SJSA1 (cell line): ENCODE measurements around the gene SPAG5. TPM values are rescaled to one million over a fixed set of nuclear protein-coding genes. Genes with fewer than 3 reads are reported as not detected.

Source experiments
- DNase-seq, 2 experiments: peaks; one replicate each; pipeline ENCODE4 v3.0.0-alpha.2; 2015 to 2020; ENCODE audit warnings: low spot score in 2 of 2, low read depth in 1 of 2
- H3K27ac ChIP-seq: fragments of 250-450 bp; sonication (Bioruptor Pico); 2 replicates; pipeline ENCODE4 v1.5.1; 2020; ENCODE audit warnings: mild to moderate bottlenecking, moderate library complexity
- H3K27me3 ChIP-seq: fragments of 250-450 bp; sonication (Bioruptor Pico); replicated peaks from 2 replicates; pipeline ENCODE4 v1.5.1; 2020; ENCODE audit warnings: mild to moderate bottlenecking, moderate library complexity
- H3K36me3 ChIP-seq: fragments of 250-450 bp; sonication (Bioruptor Pico); 2 replicates; pipeline ENCODE4 v1.5.1; 2020; ENCODE audit warnings: mild to moderate bottlenecking
- H3K4me1 ChIP-seq: fragments of 250-450 bp; sonication (Bioruptor Pico); replicated peaks from 2 replicates; pipeline ENCODE4 v1.6.1; 2021; ENCODE audit warnings: mild to moderate bottlenecking
- H3K4me3 ChIP-seq: fragments of 250-450 bp; sonication (Bioruptor Pico); 2 replicates; pipeline ENCODE4 v1.5.1; 2020; ENCODE audit warnings: mild to moderate bottlenecking
- H3K9me3 ChIP-seq: fragments of 250-450 bp; sonication (Bioruptor Pico); replicated peaks from 2 replicates; pipeline ENCODE4 v1.5.1; 2020; ENCODE audit warnings: mild to moderate bottlenecking
- total RNA-seq: library from RNA; depleted of rRNA; stranded (reverse); fragments of >200 nt; shearing (Covaris generic); gene quantifications from 2 replicates; pipeline ENCODE4 v1.2.3, GENCODE V29; 2014; rRNA removed

The SPAG5 gene
- total RNA-seq, 1 experiment from 2014 or later, result 108 TPM

GRCh38 chr17:28534740-28535375 lies 64.0 kb downstream of the SPAG5 start:
- H3K9me3 ChIP-seq, result no peaks in the 10 kb centered on the region

GRCh38 chr17:28533091-28533807 lies 65.6 kb downstream of the SPAG5 start:
- no peaks in the 10 kb centered on the region for H3K27me3 ChIP-seq
- H3K36me3 ChIP-seq, result no peaks in the 10 kb centered on the region
- H3K4me1 ChIP-seq, result no peaks in the 10 kb centered on the region
- no peaks in the 10 kb centered on the region for H3K9me3 ChIP-seq
- no peak for DNase-seq
- no peak overlapping the region for H3K27ac ChIP-seq
- no peak overlapping the region for H3K4me3 ChIP-seq

More at GRCh38 chr17:28534740-28535375, 64.0 kb downstream of the SPAG5 start:
- Histone ChIP-seq H3K27me3 (no peaks in the 10 kb centered on the region), H3K4me3 (no peak overlapping the region), H3K36me3 (no peaks in the 10 kb centered on the region), H3K4me1 (no peaks in the 10 kb centered on the region), H3K27ac (no peak overlapping the region)
- no peak for DNase-seq

GRCh38 chr17:28532050-28532960 lies 66.5 kb downstream of the SPAG5 start:
- H3K4me1 ChIP-seq, result no peaks in the 10 kb centered on the region
- no peak for DNase-seq
- H3K4me3 ChIP-seq, result no peak overlapping the region
- H3K27me3 ChIP-seq, result no peaks in the 10 kb centered on the region
- no peaks in the 10 kb centered on the region for H3K36me3 ChIP-seq
- no peak overlapping the region for H3K27ac ChIP-seq
- no peaks in the 10 kb centered on the region for H3K9me3 ChIP-seq

GRCh38 chr17:28530926-28531325 lies 67.9 kb downstream of the SPAG5 start:
- no peak for DNase-seq
- H3K27me3 ChIP-seq, result no peaks in the 10 kb centered on the region
- no peaks in the 10 kb centered on the region for H3K9me3 ChIP-seq
- no peaks in the 10 kb centered on the region for H3K36me3 ChIP-seq
- no peaks in the 10 kb centered on the region for H3K4me1 ChIP-seq
- no peak overlapping the region for H3K27ac ChIP-seq
- no peak overlapping the region for H3K4me3 ChIP-seq

- Histone ChIP-seq H3K4me3 (no peak overlapping the region), H3K4me1 (peaks cover 2% of the 10 kb centered on the region), H3K36me3 (no peaks in the 10 kb centered on the region), H3K27ac (no peak overlapping the region), H3K9me3 (no peaks in the 10 kb centered on the region), H3K27me3 (no peaks in the 10 kb centered on the region)
- no peak for DNase-seq
Measured at GRCh38 chr17:28530250-28530649, 68.6 kb downstream of the SPAG5 start.

- no peak overlapping the region for H3K27ac ChIP-seq
- H3K4me3 ChIP-seq, result no peak overlapping the region
- H3K36me3 ChIP-seq, result no peaks in the 10 kb centered on the region
- no peaks in the 10 kb centered on the region for H3K9me3 ChIP-seq
- peaks cover 7% of the 10 kb centered on the region for H3K4me1 ChIP-seq
- H3K27me3 ChIP-seq, result no peaks in the 10 kb centered on the region
- DNase-seq, result no peak
Measured at GRCh38 chr17:28529013-28529400, 69.8 kb downstream of the SPAG5 start.

GRCh38 chr17:28528327-28529012 lies 70.4 kb downstream of the SPAG5 start:
- peaks cover 7% of the 10 kb centered on the region for H3K4me1 ChIP-seq

GRCh38 chr17:28527859-28528258 lies 71.0 kb downstream of the SPAG5 start:
- Histone ChIP-seq H3K4me3 (no peak overlapping the region), H3K27me3 (no peaks in the 10 kb centered on the region), H3K36me3 (no peaks in the 10 kb centered on the region), H3K9me3 (no peaks in the 10 kb centered on the region), H3K27ac (no peak overlapping the region), H3K4me1 (peaks cover 7% of the 10 kb centered on the region)
- no peak for DNase-seq

More at GRCh38 chr17:28528327-28529012, 70.4 kb downstream of the SPAG5 start:
- Histone ChIP-seq H3K27ac (no peak overlapping the region), H3K27me3 (no peaks in the 10 kb centered on the region), H3K4me3 (no peak overlapping the region), H3K36me3 (no peaks in the 10 kb centered on the region), H3K9me3 (no peaks in the 10 kb centered on the region)
- DNase-seq, result no peak

Other genes starting within 250 kb of the SPAG5 start
- 110 and 125 TPM in 2 replicates for gene POLDIP2, start 241.5 kb downstream of the SPAG5 start, total RNA-seq
- gene SEBOX, start 233.8 kb downstream of the SPAG5 start, total RNA-seq, result not detected in 2 replicates
- 0.08 TPM in 1 of 2 replicates, not detected in the other for gene VTN, start 228.7 kb downstream of the SPAG5 start, total RNA-seq
- gene SARM1, start 227.3 kb downstream of the SPAG5 start, total RNA-seq, result 10.8 and 18.0 TPM in 2 replicates
- 1.8 and 2.5 TPM in 2 replicates for gene SLC46A1, start 192.8 kb downstream of the SPAG5 start, total RNA-seq
- not detected in 2 replicates for gene SLC13A2, start 125.4 kb downstream of the SPAG5 start, total RNA-seq
- not detected in 2 replicates for gene FOXN1, start 92.7 kb downstream of the SPAG5 start, total RNA-seq
- gene UNC119, start 46.4 kb downstream of the SPAG5 start, total RNA-seq, result 19.7 and 27.2 TPM in 2 replicates
- gene PIGS, start 27.5 kb downstream of the SPAG5 start, total RNA-seq, result 40.8 and 81.8 TPM in 2 replicates
- gene ALDOC, start 22.1 kb downstream of the SPAG5 start, total RNA-seq, result 6.1 and 9.4 TPM in 2 replicates
- gene RSKR, start 15.2 kb upstream of the SPAG5 start, total RNA-seq, result 5.0 TPM in 1 of 2 replicates, not detected in the other
- gene BLTP2, start 46.1 kb upstream of the SPAG5 start, total RNA-seq, result 52.0 and 58.8 TPM in 2 replicates
- 59.8 and 125 TPM in 2 replicates for gene SDF2, start 62.9 kb upstream of the SPAG5 start, total RNA-seq
- gene SUPT6H, start 63.2 kb upstream of the SPAG5 start, total RNA-seq, result 25.9 and 39.3 TPM in 2 replicates
- 0.53 and 0.69 TPM in 2 replicates for gene PROCA1, start 112.9 kb upstream of the SPAG5 start, total RNA-seq
- gene RAB34, start 118.8 kb upstream of the SPAG5 start, total RNA-seq, result 1,039 and 1,435 TPM in 2 replicates
- gene RPL23A, start 121.0 kb upstream of the SPAG5 start, total RNA-seq, result 591 and 789 TPM in 2 replicates
- gene TLCD1, start 127.2 kb upstream of the SPAG5 start, total RNA-seq, result 1.6 TPM in 1 of 2 replicates, not detected in the other
- 1.1 and 2.2 TPM in 2 replicates for gene NEK8, start 129.8 kb upstream of the SPAG5 start, total RNA-seq
- gene TRAF4, start 145.0 kb upstream of the SPAG5 start, total RNA-seq, result 38.4 and 51.0 TPM in 2 replicates
- 5.0 and 5.2 TPM in 2 replicates for gene FAM222B, start 243.8 kb upstream of the SPAG5 start, total RNA-seq